Stimulated activated CD4-positive, alpha-beta T cell treated with anti-CD3 and anti-CD28 coated beads, TNF-alpha, amount 100 ng/mL, for 24 hours (primary cell): ENCODE measurements around the gene CYB5A.

Experiments
- DNase-seq, 3 experiments: peaks; one replicate each; pipeline ENCODE4 v3.0.0-alpha.2; 2020; ENCODE audit warnings: low read depth in 3 of 3

The CYB5A gene

GRCh38 chr18:74248189-74248588 lies 43.6 kb downstream of the CYB5A start:
- no peak for DNase-seq

- no peak for DNase-seq
Observed at GRCh38 chr18:74244554-74244953, 47.2 kb downstream of the CYB5A start.

GRCh38 chr18:74243127-74243526 lies 48.6 kb downstream of the CYB5A start:
- no peak for DNase-seq

- no peak for DNase-seq
Observed at GRCh38 chr18:74242438-74243096, 49.2 kb downstream of the CYB5A start.

GRCh38 chr18:74241970-74242369 lies 49.8 kb downstream of the CYB5A start:
- DNase-seq, result no peak

GRCh38 chr18:74241426-74241825 lies 50.3 kb downstream of the CYB5A start:
- DNase-seq, result no peak

- no peak for DNase-seq
Observed at GRCh38 chr18:74239567-74239966, 52.2 kb downstream of the CYB5A start.

GRCh38 chr18:74234326-74235171 lies 57.2 kb downstream of the CYB5A start:
- DNase-seq, result no peak

GRCh38 chr18:74233933-74234325 lies 57.8 kb downstream of the CYB5A start:
- DNase-seq, result no peak

- no peak for DNase-seq
Observed at GRCh38 chr18:74230922-74231714, 60.6 kb downstream of the CYB5A start.

GRCh38 chr18:74229891-74230290 lies 61.9 kb downstream of the CYB5A start:
- no peak for DNase-seq

GRCh38 chr18:74229005-74229404 lies 62.8 kb downstream of the CYB5A start:
- DNase-seq, result no peak

GRCh38 chr18:74228312-74228711 lies 63.5 kb downstream of the CYB5A start:
- DNase-seq, result no peak

GRCh38 chr18:74226666-74227065 lies 65.1 kb downstream of the CYB5A start:
- DNase-seq, result no peak

- no peak for DNase-seq
Observed at GRCh38 chr18:74226156-74226555, 65.6 kb downstream of the CYB5A start.

- no peak for DNase-seq
Observed at GRCh38 chr18:74225193-74225840, 66.4 kb downstream of the CYB5A start.

GRCh38 chr18:74222710-74223494 lies 68.9 kb downstream of the CYB5A start:
- no peak for DNase-seq

GRCh38 chr18:74221081-74221480 lies 70.7 kb downstream of the CYB5A start:
- no peak for DNase-seq

GRCh38 chr18:74219056-74219455 lies 72.7 kb downstream of the CYB5A start:
- DNase-seq, result no peak

GRCh38 chr18:74217476-74218143 lies 74.2 kb downstream of the CYB5A start:
- no peak for DNase-seq
